ENCODE results near the gene SEMG1. TPM values are rescaled to one million over a fixed set of nuclear protein-coding genes. Genes with fewer than 3 reads are reported as not detected.
A peak's percentile ranks its signal among the peaks of the same experiment; 100 is the strongest.

Gene SEMG1
- total and polyA plus RNA-seq, 2 donors = not detected

- H3K4me1 ChIP-seq (ENCODE audit: insufficient read depth) = no peaks in the 10 kb centered on the region
- no peak overlapping the region for H3K27ac ChIP-seq (ENCODE audit: low read depth)
- no peaks in the 10 kb centered on the region for H3K36me3 ChIP-seq (ENCODE audit: insufficient read depth)
- no peak for DNase-seq (ENCODE audit: extremely low spot score)
- WGBS = 82% methylated on average over 2 of the region's 2 CpGs
- no peak overlapping the region for H3K4me3 ChIP-seq (ENCODE audit: low read depth, low read length)
Observed at GRCh38 chr20:45238139-45238538, 31.3 kb downstream of the SEMG1 start.

GRCh38 chr20:45246109-45246508 is 39.3 kb downstream of the SEMG1 start:
- Histone ChIP-seq H3K36me3 (ENCODE audit: insufficient read depth) (no peaks in the 10 kb centered on the region), H3K4me3 (ENCODE audit: low read depth, low read length) (no peak overlapping the region)
- 68% methylated on average over 6 of the region's 6 CpGs for WGBS

GRCh38 chr20:45247865-45248264 is 41.0 kb downstream of the SEMG1 start:
- Histone ChIP-seq H3K27ac (ENCODE audit: low read depth) (no peak overlapping the region), H3K36me3 (ENCODE audit: insufficient read depth) (no peaks in the 10 kb centered on the region), H3K4me1 (ENCODE audit: insufficient read depth) (no peaks in the 10 kb centered on the region), H3K4me3 (ENCODE audit: low read depth, low read length) (no peak overlapping the region)
- DNase-seq (ENCODE audit: extremely low spot score) = no peak
- WGBS = 29% methylated on average over 1 of the region's 1 CpG

More at GRCh38 chr20:45246109-45246508, 39.3 kb downstream of the SEMG1 start:
- Histone ChIP-seq H3K27ac (ENCODE audit: low read depth) (no peak overlapping the region), H3K4me1 (ENCODE audit: insufficient read depth) (no peaks in the 10 kb centered on the region)
- DNase-seq (ENCODE audit: extremely low spot score) = no peak

- DNase-seq (ENCODE audit: extremely low spot score) = no peak
- no peaks in the 10 kb centered on the region for H3K36me3 ChIP-seq (ENCODE audit: insufficient read depth)
- H3K27ac ChIP-seq (ENCODE audit: low read depth) = no peak overlapping the region
- no peaks in the 10 kb centered on the region for H3K4me1 ChIP-seq (ENCODE audit: insufficient read depth)
- no peak overlapping the region for H3K4me3 ChIP-seq (ENCODE audit: low read depth, low read length)
Observed at GRCh38 chr20:45248609-45249008, 41.8 kb downstream of the SEMG1 start.

GRCh38 chr20:45251884-45252560 is 45.2 kb downstream of the SEMG1 start:
- no peak for DNase-seq (ENCODE audit: extremely low spot score)
- no peak overlapping the region for H3K27ac ChIP-seq (ENCODE audit: low read depth)
- H3K4me1 ChIP-seq (ENCODE audit: insufficient read depth) = no peaks in the 10 kb centered on the region
- 22% methylated on average over 5 of the region's 5 CpGs for WGBS
- H3K4me3 ChIP-seq (ENCODE audit: low read depth, low read length) = no peak overlapping the region
- H3K36me3 ChIP-seq (ENCODE audit: insufficient read depth) = no peaks in the 10 kb centered on the region

GRCh38 chr20:45253261-45253660 is 46.4 kb downstream of the SEMG1 start:
- peak overlapping the region; percentile 16 for H3K4me3 ChIP-seq (ENCODE audit: low read depth, low read length)

GRCh38 chr20:45254383-45255262 is 47.8 kb downstream of the SEMG1 start, which contains the start of gene SLPI:
Gene SLPI, minus strand, starts transcription at chr20:45254564. Its CDS starts 21 bp downstream, at chr20:45254543.
- Histone ChIP-seq H3K4me1 (ENCODE audit: insufficient read depth) (no peaks in the 10 kb centered on the region), H3K4me3 (ENCODE audit: low read depth, low read length) (peak within 1 kb of the TSS; percentile 16), H3K27ac (ENCODE audit: low read depth) (peak within 1 kb of the TSS; percentile 68), H3K36me3 (ENCODE audit: insufficient read depth) (no peaks in the 10 kb centered on the region)
- 40% methylated on average over 7 of the region's 7 CpGs for WGBS
- DNase-seq (ENCODE audit: extremely low spot score) = no peak

More at GRCh38 chr20:45253261-45253660, 46.4 kb downstream of the SEMG1 start:
- no peak for DNase-seq (ENCODE audit: extremely low spot score)
- Histone ChIP-seq H3K27ac (ENCODE audit: low read depth) (no peak overlapping the region), H3K36me3 (ENCODE audit: insufficient read depth) (no peaks in the 10 kb centered on the region), H3K4me1 (ENCODE audit: insufficient read depth) (no peaks in the 10 kb centered on the region)
- 85% methylated on average over 4 of the region's 4 CpGs for WGBS

GRCh38 chr20:45257161-45257560 is 50.3 kb downstream of the SEMG1 start:
- Histone ChIP-seq H3K27ac (ENCODE audit: low read depth) (no peak overlapping the region), H3K4me3 (ENCODE audit: low read depth, low read length) (no peak overlapping the region), H3K36me3 (ENCODE audit: insufficient read depth) (no peaks in the 10 kb centered on the region), H3K4me1 (ENCODE audit: insufficient read depth) (no peaks in the 10 kb centered on the region)
- 72% methylated on average over 3 of the region's 3 CpGs for WGBS
- DNase-seq (ENCODE audit: extremely low spot score) = no peak

GRCh38 chr20:45257711-45258110 is 50.9 kb downstream of the SEMG1 start:
- Histone ChIP-seq H3K27ac (ENCODE audit: low read depth) (no peak overlapping the region), H3K4me1 (ENCODE audit: insufficient read depth) (no peaks in the 10 kb centered on the region), H3K4me3 (ENCODE audit: low read depth, low read length) (no peak overlapping the region), H3K36me3 (ENCODE audit: insufficient read depth) (no peaks in the 10 kb centered on the region)
- 85% methylated on average over 7 of the region's 7 CpGs for WGBS
- no peak for DNase-seq (ENCODE audit: extremely low spot score)

- H3K36me3 ChIP-seq (ENCODE audit: insufficient read depth) = no peaks in the 10 kb centered on the region
- H3K4me3 ChIP-seq (ENCODE audit: low read depth, low read length) = no peak overlapping the region
- no peak for DNase-seq (ENCODE audit: extremely low spot score)
- H3K4me1 ChIP-seq (ENCODE audit: insufficient read depth) = no peaks in the 10 kb centered on the region
- no peak overlapping the region for H3K27ac ChIP-seq (ENCODE audit: low read depth)
- 92% methylated on average over 3 of the region's 3 CpGs for WGBS
Observed at GRCh38 chr20:45258259-45258658, 51.4 kb downstream of the SEMG1 start.

GRCh38 chr20:45258664-45259063 is 51.8 kb downstream of the SEMG1 start:
- Histone ChIP-seq H3K4me1 (ENCODE audit: insufficient read depth) (no peaks in the 10 kb centered on the region), H3K36me3 (ENCODE audit: insufficient read depth) (no peaks in the 10 kb centered on the region), H3K27ac (ENCODE audit: low read depth) (no peak overlapping the region), H3K4me3 (ENCODE audit: low read depth, low read length) (no peak overlapping the region)
- no peak for DNase-seq (ENCODE audit: extremely low spot score)
- WGBS = 55% methylated on average over 2 of the region's 2 CpGs

Data from urinary bladder (tissue), 4 donors.